HCT116 (cell line): ENCODE data around the gene INPP5J. TPM values are rescaled to one million over a fixed set of nuclear protein-coding genes. Genes with fewer than 3 reads are reported as not detected.
A peak's percentile ranks its signal among the peaks of the same experiment; 100 is the strongest.

Experiments
- ATAC-seq: fragments of 200-7000 bp; cut with Tn5 transposase; 2 replicates; pipeline ENCODE4 v1.9.1; 2020; ENCODE audit warnings: mild to moderate bottlenecking, moderate library complexity
- BruUV-seq: library from RNA; stranded (reverse); fragments of 400-500 nt; replicated peaks from 2 replicates; lab custom pipeline; 2021; lab: Mats Ljungman, UMichigan
- CTCF ChIA-PET: fragments of 300-600 bp; sonication (Branson Sonifier 250); formaldehyde crosslinking; loops from one replicate; lab custom pipeline; 2021; ENCODE audit warnings: antibody characterized with exemption; lab: Charles Lee
- POLR2A ChIA-PET: fragments of 300-600, 350-600 bp; sonication (Branson Sonifier 250); formaldehyde crosslinking; loops from one replicate; lab custom pipeline; 2021; ENCODE audit warnings: antibody characterized with exemption; lab: Charles Lee
- RAD21 ChIA-PET, 2 experiments: fragments of 300-600 bp; sonication (Branson Sonifier 250); formaldehyde crosslinking; loops; one replicate each; lab custom pipeline; 2023; ENCODE audit warnings: low total read pairs in 2 of 2; ENCODE audit not compliant: uncharacterized antibody in 2 of 2, unreplicated experiment in 2 of 2, low non-redundant PET in 1 of 2; lab: Charles Lee
- DNase-seq: peaks from one replicate; pipeline ENCODE4 v3.0.0-alpha.2; 2010; ENCODE audit warnings: low read depth, low spot score
- H2AFZ ChIP-seq: fragments of 200-600 bp; shearing (Covaris generic), sonication (generic); 2 replicates; pipeline ENCODE4 v1.6.1; 2017; ENCODE audit warnings: low read depth, mixed run types, mixed read lengths, antibody characterized with exemption, low read length; ENCODE audit not compliant: poor library complexity, severe bottlenecking
- H3K27ac ChIP-seq: 2 replicates; pipeline ENCODE4 v1.5.1; 2012; ENCODE audit warnings: low read depth, low read length
- H3K27me3 ChIP-seq: fragments of 200-600 bp; sonication (generic); 2 replicates; pipeline ENCODE4 v1.6.1; 2016; ENCODE audit warnings: mixed run types, low read length, mixed read lengths; ENCODE audit not compliant: insufficient read depth
- H3K36me3 ChIP-seq, 2 experiments: fragments of 200-500 bp in 1 of 2; fragments of 200-600 bp in 1 of 2; sonication (Bioruptor generic) in 1 of 2; sonication (generic) in 1 of 2; 2 replicates each; pipeline versions ENCODE4 v1.5.1 to v1.6.1; 2014 to 2016; ENCODE audit warnings: low read length in 2 of 2, inconsistent platforms in 1 of 2, mixed read lengths in 1 of 2, mixed run types in 1 of 2; ENCODE audit not compliant: insufficient read depth in 2 of 2, control insufficient read depth in 1 of 2
- H3K4me1 ChIP-seq, 2 experiments: fragments of 200-600 bp in 1 of 2; sonication (generic) in 1 of 2; 2 replicates each; pipeline versions ENCODE4 v1.5.1 to v1.6.1; 2012 to 2017; ENCODE audit warnings: low read length in 2 of 2, inconsistent platforms in 1 of 2, mild to moderate bottlenecking in 1 of 2, mixed read lengths in 1 of 2, mixed run types in 1 of 2, moderate library complexity in 1 of 2; ENCODE audit not compliant: insufficient read depth in 2 of 2, control insufficient read depth in 1 of 2
- H3K4me2 ChIP-seq: fragments of 200-600 bp; sonication (generic); 2 replicates; pipeline ENCODE4 v1.6.1; 2017; ENCODE audit warnings: mixed run types, low read length, mixed read lengths
- H3K4me3 ChIP-seq, 2 experiments: fragments of 200-600 bp in 1 of 2; sonication (generic) in 1 of 2; replicated peaks in 1 of 2; 2 replicates each; pipeline ENCODE4 v1.5.1; 2011 to 2016; ENCODE audit warnings: low read length in 2 of 2, control low read depth in 1 of 2, low read depth in 1 of 2, mild to moderate bottlenecking in 1 of 2, mixed read lengths in 1 of 2, mixed run types in 1 of 2
- H3K79me2 ChIP-seq: fragments of 200-600 bp; sonication (generic); 2 replicates; pipeline ENCODE4 v1.6.1; 2017; ENCODE audit warnings: mild to moderate bottlenecking, mixed run types, low read length, moderate library complexity, mixed read lengths; ENCODE audit not compliant: insufficient read depth
- H3K9ac ChIP-seq: fragments of 200-600 bp; sonication (generic); 2 replicates; pipeline ENCODE4 v1.6.1; 2016; ENCODE audit warnings: low read length, mixed read lengths
- H3K9me2 ChIP-seq: fragments of 200-600 bp; sonication (generic), shearing (Covaris generic); 2 replicates; pipeline ENCODE4 v1.6.1; 2017; ENCODE audit warnings: mixed run types, mild to moderate bottlenecking, moderate library complexity; ENCODE audit not compliant: insufficient read depth
- H3K9me3 ChIP-seq, 2 experiments: fragments of 200-500 bp in 1 of 2; fragments of 200-600 bp in 1 of 2; sonication (Bioruptor generic) in 1 of 2; sonication (generic) in 1 of 2; 2 replicates each; pipeline ENCODE4 v1.6.1; 2014 to 2017; ENCODE audit warnings: low read length in 2 of 2, mixed read lengths in 2 of 2, inconsistent platforms in 1 of 2, low read depth in 1 of 2, mild to moderate bottlenecking in 1 of 2, mixed run types in 1 of 2, moderate library complexity in 1 of 2; ENCODE audit not compliant: control insufficient read depth in 1 of 2, insufficient read depth in 1 of 2
- H4K20me1 ChIP-seq: fragments of 200-600 bp; sonication (generic), shearing (Covaris generic); 2 replicates; pipeline ENCODE4 v1.6.1; 2017; ENCODE audit warnings: mixed run types, mild to moderate bottlenecking, moderate library complexity; ENCODE audit not compliant: insufficient read depth
- CBX3 ChIP-seq: IDR thresholded peaks from 2 replicates; pipeline ENCODE4 v1.6.1; 2012; ENCODE audit warnings: low read depth
- CEBPB ChIP-seq: IDR thresholded peaks from 2 replicates; pipeline ENCODE4 v1.6.1; 2012; ENCODE audit warnings: low read depth
- EGR1 ChIP-seq: IDR thresholded peaks from 2 replicates; pipeline ENCODE4 v1.6.1; 2012; ENCODE audit warnings: low read depth
- ELF1 ChIP-seq: IDR thresholded peaks from 2 replicates; pipeline ENCODE4 v1.6.1; 2012; ENCODE audit warnings: low read depth, borderline replicate concordance
- EZH2 ChIP-seq: fragments of 200-600 bp; sonication (generic); IDR thresholded peaks from 2 replicates; pipeline ENCODE4 v1.6.1; 2017; ENCODE audit warnings: antibody characterized with exemption, mixed run types
- EZH2phosphoT487 ChIP-seq: fragments of 200-600 bp; IDR thresholded peaks from 2 replicates; pipeline ENCODE4 v1.6.1; 2018; ENCODE audit warnings: antibody characterized with exemption, borderline replicate concordance
- JUND ChIP-seq: IDR thresholded peaks from 2 replicates; pipeline ENCODE4 v1.6.1; 2012
- MAX ChIP-seq: IDR thresholded peaks from 2 replicates; pipeline ENCODE4 v1.6.1; 2012
- POLR2A ChIP-seq: IDR thresholded peaks from 2 replicates; pipeline ENCODE4 v1.7.0; 2011; ENCODE audit warnings: borderline replicate concordance; ENCODE audit not compliant: insufficient read depth, insufficient read length; ENCODE audit errors: extremely low read depth
- POLR2AphosphoS5 ChIP-seq: IDR thresholded peaks from 2 replicates; pipeline ENCODE4 v1.6.1; 2011; ENCODE audit warnings: mild to moderate bottlenecking, low read depth, low read length, moderate library complexity
- RAD21 ChIP-seq: IDR thresholded peaks from 2 replicates; pipeline ENCODE4 v1.6.1; 2012; ENCODE audit warnings: low read depth, mild to moderate bottlenecking
- SIN3A ChIP-seq: IDR thresholded peaks from 2 replicates; pipeline ENCODE4 v1.6.1; 2012; ENCODE audit warnings: low read depth
- TCF7L2 ChIP-seq: IDR thresholded peaks from 2 replicates; pipeline ENCODE4 v1.7.0; 2011; ENCODE audit warnings: borderline replicate concordance, inconsistent platforms; ENCODE audit not compliant: insufficient read depth, insufficient read length; ENCODE audit errors: extremely low read depth
- YY1 ChIP-seq: IDR thresholded peaks from 2 replicates; pipeline ENCODE4 v1.6.1; 2011; ENCODE audit warnings: low read length, low read depth, moderate library complexity, mild to moderate bottlenecking; ENCODE audit not compliant: insufficient replicate concordance; ENCODE audit errors: extremely low read depth
- ZFX ChIP-seq: fragments of 450-650 bp; IDR thresholded peaks from 2 replicates; pipeline ENCODE4 v1.6.1; 2017
- ZNF274 ChIP-seq: fragments of 200-500 bp; sonication (Bioruptor generic); IDR thresholded peaks from 2 replicates; pipeline ENCODE4 v1.6.1; 2014; ENCODE audit warnings: mild to moderate bottlenecking, low read depth, low read length, inconsistent platforms
- intact Hi-C: fragments of 100-400 bp; cut with micrococcal nuclease; formaldehyde crosslinking; loops from 2 replicates; pipeline ENCODE4 v1.10.0; 2022
- total RNA-seq: library from RNA; stranded (reverse); gene quantifications from one replicate; pipeline ENCODE4 v1.2.1, GENCODE V29; 2021; ENCODE audit not compliant: unreplicated experiment
- TF ChIP-seq, protein P1 (sequence below), 3 experiments: fragments of 200-600 bp in 1 of 3; sonication (generic) in 1 of 3; IDR thresholded peaks in 2 of 3; conservative IDR thresholded peaks in 1 of 3; 2 replicates each; pipeline ENCODE4 v1.5.1; 2012 to 2017; ENCODE audit warnings: low read depth in 2 of 3, low read length in 2 of 3, antibody characterized with exemption in 1 of 3, borderline replicate concordance in 1 of 3, control low read depth in 1 of 3, mild to moderate bottlenecking in 1 of 3, mixed read lengths in 1 of 3, mixed run types in 1 of 3, moderate library complexity in 1 of 3; ENCODE audit not compliant: insufficient read depth in 1 of 3
- TF ChIP-seq, protein P2 (sequence below): IDR thresholded peaks from 2 replicates; pipeline ENCODE4 v1.6.1; 2011; ENCODE audit warnings: mild to moderate bottlenecking, low read length, moderate library complexity; ENCODE audit not compliant: insufficient replicate concordance; ENCODE audit errors: extremely low read depth

INPP5J gene
- total RNA-seq, 1 experiment from 2014 or later = 8.9 TPM

GRCh38 chr22:31122196-31122531 lies 602 bp upstream of the INPP5J start:
- ATAC-seq (peak; percentile 33), DNase-seq (no peak)
- CTCF ChIA-PET = interaction anchor here (0.7 to 2.5 kb wide), 2 partner anchors 13 to 15 kb away, joined by 3 to 12 read pairs; partner anchors contain the start of gene SELENOM

DNA sequence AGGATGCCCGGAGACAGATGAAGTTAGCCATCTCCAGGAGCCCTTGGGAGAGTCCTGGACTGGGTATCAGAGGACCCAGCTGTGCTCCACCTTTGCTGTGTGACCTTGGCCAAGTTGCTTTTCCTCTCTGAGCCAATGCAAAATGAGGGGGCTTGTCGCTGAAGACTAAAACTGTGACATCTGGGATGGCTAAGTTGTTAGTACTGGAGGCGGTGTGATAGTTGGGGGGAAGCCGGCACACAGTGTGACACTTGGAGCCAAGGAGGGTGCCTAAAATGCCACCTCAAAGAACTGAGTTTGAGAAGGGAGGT lies 481 bp downstream of the INPP5J start:
- Histone ChIP-seq H3K36me3 (no peaks in the 10 kb centered on the region), H3K4me1 (peaks cover 9 to 25% of the 10 kb centered on the region in 2 experiments), H3K9ac (peak overlapping the region; percentile 56), H3K79me2 (no peaks in the 10 kb centered on the region), H3K4me3 (peak overlapping the region; percentile 70 to 73), H3K27me3 (no peaks in the 10 kb centered on the region), H3K9me2 (no peaks in the 10 kb centered on the region), H3K27ac (peak overlapping the region; percentile 47; the same call in 1 of the 2 replicates), H4K20me1 (no peaks in the 10 kb centered on the region), H3K9me3 (no peaks in the 10 kb centered on the region), H3K4me2 (peak overlapping the region; percentile 81), H2AFZ (no peak overlapping the region)
- no peak for DNase-seq
- ATAC-seq = no peak; the same call in 1 of the 2 replicates
- ChIA-PET CTCF (interaction anchor here (2.5 kb wide), 1 partner anchor 16 kb away, joined by 12 read pairs; the partner anchor contains the start of gene SELENOM), RAD21 (no interaction called here), POLR2A (interaction anchor here (0.9 to 1.5 kb wide), 2 partner anchors 16 to 43 kb away, joined by 3 to 6 read pairs; partner anchors contain the start of genes SELENOM and SMTN)
- intact Hi-C loops = no loop called here
- TSS peak; percentile 66 for BruUV-seq
- TF ChIP-seq ZFX = no peak
- TF ChIP-seq EZH2 = no peak
- TF ChIP-seq EZH2phosphoT487 = no peak
- no peak for TF ChIP-seq CEBPB
- TF ChIP-seq MAX = no peak
- no peak for TF ChIP-seq SIN3A
- TF ChIP-seq YY1 = no peak
- TF ChIP-seq CBX3 = no peak
- TF ChIP-seq, protein P1, sequence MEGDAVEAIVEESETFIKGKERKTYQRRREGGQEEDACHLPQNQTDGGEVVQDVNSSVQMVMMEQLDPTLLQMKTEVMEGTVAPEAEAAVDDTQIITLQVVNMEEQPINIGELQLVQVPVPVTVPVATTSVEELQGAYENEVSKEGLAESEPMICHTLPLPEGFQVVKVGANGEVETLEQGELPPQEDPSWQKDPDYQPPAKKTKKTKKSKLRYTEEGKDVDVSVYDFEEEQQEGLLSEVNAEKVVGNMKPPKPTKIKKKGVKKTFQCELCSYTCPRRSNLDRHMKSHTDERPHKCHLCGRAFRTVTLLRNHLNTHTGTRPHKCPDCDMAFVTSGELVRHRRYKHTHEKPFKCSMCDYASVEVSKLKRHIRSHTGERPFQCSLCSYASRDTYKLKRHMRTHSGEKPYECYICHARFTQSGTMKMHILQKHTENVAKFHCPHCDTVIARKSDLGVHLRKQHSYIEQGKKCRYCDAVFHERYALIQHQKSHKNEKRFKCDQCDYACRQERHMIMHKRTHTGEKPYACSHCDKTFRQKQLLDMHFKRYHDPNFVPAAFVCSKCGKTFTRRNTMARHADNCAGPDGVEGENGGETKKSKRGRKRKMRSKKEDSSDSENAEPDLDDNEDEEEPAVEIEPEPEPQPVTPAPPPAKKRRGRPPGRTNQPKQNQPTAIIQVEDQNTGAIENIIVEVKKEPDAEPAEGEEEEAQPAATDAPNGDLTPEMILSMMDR (IDR thresholded peaks at IDR 0.05 in 2 of 3, conservative IDR thresholded peaks at IDR 0.05 in 1 of 3; ENCODE audit: borderline replicate concordance in 1 of 3, insufficient read depth in 1 of 3, low read depth in 2 of 3, low read length in 2 of 3) = no peak
- TF ChIP-seq, protein P2, sequence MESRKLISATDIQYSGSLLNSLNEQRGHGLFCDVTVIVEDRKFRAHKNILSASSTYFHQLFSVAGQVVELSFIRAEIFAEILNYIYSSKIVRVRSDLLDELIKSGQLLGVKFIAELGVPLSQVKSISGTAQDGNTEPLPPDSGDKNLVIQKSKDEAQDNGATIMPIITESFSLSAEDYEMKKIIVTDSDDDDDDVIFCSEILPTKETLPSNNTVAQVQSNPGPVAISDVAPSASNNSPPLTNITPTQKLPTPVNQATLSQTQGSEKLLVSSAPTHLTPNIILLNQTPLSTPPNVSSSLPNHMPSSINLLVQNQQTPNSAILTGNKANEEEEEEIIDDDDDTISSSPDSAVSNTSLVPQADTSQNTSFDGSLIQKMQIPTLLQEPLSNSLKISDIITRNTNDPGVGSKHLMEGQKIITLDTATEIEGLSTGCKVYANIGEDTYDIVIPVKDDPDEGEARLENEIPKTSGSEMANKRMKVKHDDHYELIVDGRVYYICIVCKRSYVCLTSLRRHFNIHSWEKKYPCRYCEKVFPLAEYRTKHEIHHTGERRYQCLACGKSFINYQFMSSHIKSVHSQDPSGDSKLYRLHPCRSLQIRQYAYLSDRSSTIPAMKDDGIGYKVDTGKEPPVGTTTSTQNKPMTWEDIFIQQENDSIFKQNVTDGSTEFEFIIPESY = no peak
- TF ChIP-seq ELF1 = no peak
- TF ChIP-seq EGR1 = no peak
- no peak for TF ChIP-seq POLR2AphosphoS5
- TF ChIP-seq TCF7L2 = no peak
- no peak for TF ChIP-seq JUND
- no peak for TF ChIP-seq POLR2A
- no peak for TF ChIP-seq RAD21

More at GRCh38 chr22:31122196-31122531, 602 bp upstream of the INPP5J start:
- POLR2A ChIA-PET = interaction anchor here (0.9 to 1.5 kb wide), 2 partner anchors 14 to 41 kb away, joined by 3 to 6 read pairs; partner anchors contain the start of genes SELENOM and SMTN
- H3K27me3 ChIP-seq = no peaks in the 10 kb centered on the region
- H3K9me2 ChIP-seq = no peaks in the 10 kb centered on the region
- H3K27ac ChIP-seq = peak overlapping the region; percentile 47; the same call in 1 of the 2 replicates
- no peaks in the 10 kb centered on the region for H3K79me2 ChIP-seq
- H3K4me2 ChIP-seq = peak overlapping the region; percentile 81
- peaks cover 9 to 20% of the 10 kb centered on the region in 2 experiments for H3K4me1 ChIP-seq
- no peaks in the 10 kb centered on the region for H3K36me3 ChIP-seq
- RAD21 ChIA-PET = no interaction called here
- no peak overlapping the region for H3K9ac ChIP-seq
- intact Hi-C loops = no loop called here
- no TSS peak for BruUV-seq
- H2AFZ ChIP-seq = no peak overlapping the region
- H3K4me3 ChIP-seq = peak overlapping the region in 1 of 2 experiments; percentile 70; a peak in 3 of 4 replicates
- H3K9me3 ChIP-seq = no peaks in the 10 kb centered on the region
- H4K20me1 ChIP-seq = no peaks in the 10 kb centered on the region
- TF ChIP-seq ZNF274 (no peak), ZFX (0 out of 2 replicates have a peak, but pooled peaks have one; percentile 15)
